ENCODE measurements around the gene GPR75. TPM values are rescaled to one million over a fixed set of nuclear protein-coding genes. Genes with fewer than 3 reads are reported as not detected.

The GPR75 gene
- 10 to 100 TPM in 1 of 4 donors, 1 to 10 TPM in 2, under 1 TPM in 1; 0.80 to 19.6 (median 1.3) TPM for total RNA-seq

- TF ChIP-seq, protein P1, sequence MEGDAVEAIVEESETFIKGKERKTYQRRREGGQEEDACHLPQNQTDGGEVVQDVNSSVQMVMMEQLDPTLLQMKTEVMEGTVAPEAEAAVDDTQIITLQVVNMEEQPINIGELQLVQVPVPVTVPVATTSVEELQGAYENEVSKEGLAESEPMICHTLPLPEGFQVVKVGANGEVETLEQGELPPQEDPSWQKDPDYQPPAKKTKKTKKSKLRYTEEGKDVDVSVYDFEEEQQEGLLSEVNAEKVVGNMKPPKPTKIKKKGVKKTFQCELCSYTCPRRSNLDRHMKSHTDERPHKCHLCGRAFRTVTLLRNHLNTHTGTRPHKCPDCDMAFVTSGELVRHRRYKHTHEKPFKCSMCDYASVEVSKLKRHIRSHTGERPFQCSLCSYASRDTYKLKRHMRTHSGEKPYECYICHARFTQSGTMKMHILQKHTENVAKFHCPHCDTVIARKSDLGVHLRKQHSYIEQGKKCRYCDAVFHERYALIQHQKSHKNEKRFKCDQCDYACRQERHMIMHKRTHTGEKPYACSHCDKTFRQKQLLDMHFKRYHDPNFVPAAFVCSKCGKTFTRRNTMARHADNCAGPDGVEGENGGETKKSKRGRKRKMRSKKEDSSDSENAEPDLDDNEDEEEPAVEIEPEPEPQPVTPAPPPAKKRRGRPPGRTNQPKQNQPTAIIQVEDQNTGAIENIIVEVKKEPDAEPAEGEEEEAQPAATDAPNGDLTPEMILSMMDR (IDR thresholded peaks at IDR 0.05 in 4 of 5, conservative IDR thresholded peaks at IDR 0.05 in 1 of 5), result no peak
- TF ChIP-seq POLR2A (IDR thresholded peaks at IDR 0.05), result no peak
- peaks cover 0 to 15% of the 10 kb centered on the region in 2 donors for H3K36me3 ChIP-seq
- no peak within 1 kb of the TSS for H3K27ac ChIP-seq
- no peaks in the 10 kb centered on the region for H3K9me3 ChIP-seq
- peak within 1 kb of the TSS in 1 of 4 donors; percentile 33 for H3K4me3 ChIP-seq
- peak; percentile 20 to 21 for ATAC-seq
- DNase-seq, result no peak
- H3K4me1 ChIP-seq, result peaks cover 0 to 15% of the 10 kb centered on the region in 2 donors
- in situ Hi-C loops (cut with MboI; ENCODE audit: low sequenced_read_pairs in 4 of 4) (no loop called here), intact Hi-C loops (cut with DNase I; ENCODE audit: low total_unique reads) (no loop called here)
- H3K27me3 ChIP-seq, result no peaks in the 10 kb centered on the region
Measured at GRCh38 chr2:53859206-53860181, at the start of gene GPR75. GPR75 (minus strand) TSS chr2:53859967; CDS start chr2:53854756, 5,211 bp downstream.

- H3K4me3 ChIP-seq, result no peak overlapping the region
- H3K36me3 ChIP-seq, result peaks cover 0 to 75% of the 10 kb centered on the region in 2 donors
- ATAC-seq, result no peak
- intact Hi-C loops (cut with DNase I; ENCODE audit: low total_unique reads), result no loop called here
- no peaks in the 10 kb centered on the region for H3K27me3 ChIP-seq
- DNase-seq, result no peak
- peak overlapping the region in 2 of 4 donors; percentile 28 to 44 for H3K27ac ChIP-seq
- TF ChIP-seq POLR2A (IDR thresholded peaks at IDR 0.05), result no peak
- TF ChIP-seq, protein P1 (IDR thresholded peaks at IDR 0.05 in 4 of 5, conservative IDR thresholded peaks at IDR 0.05 in 1 of 5), result no peak
- in situ Hi-C loops (cut with MboI; ENCODE audit: low sequenced_read_pairs in 4 of 4), result no loop called here
- H3K9me3 ChIP-seq, result no peaks in the 10 kb centered on the region
- peaks cover 0 to 7% of the 10 kb centered on the region in 2 donors for H3K4me1 ChIP-seq
Measured at GRCh38 chr2:53907582-53907981, 47.8 kb upstream of the GPR75 start.

DNA sequence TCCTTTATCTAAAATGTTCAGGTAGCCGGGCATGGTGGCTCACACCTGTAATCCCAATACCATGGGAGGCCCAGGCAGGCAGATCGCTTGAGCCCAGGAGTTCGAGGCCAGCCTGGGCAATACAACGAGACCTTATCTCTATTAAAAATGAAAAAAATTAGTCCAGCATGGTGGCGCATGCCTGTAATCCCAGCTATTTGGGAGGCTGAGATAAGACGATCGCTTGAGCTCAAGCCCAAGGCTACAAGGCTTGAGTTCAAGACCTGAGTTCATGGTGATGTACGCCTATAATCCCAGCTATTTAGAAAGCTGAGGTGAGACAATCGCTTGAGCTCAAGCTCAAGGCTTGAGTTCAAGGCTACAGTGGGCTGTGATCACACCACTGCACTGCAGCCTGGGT, 45.6 kb upstream of the GPR75 start:
- in situ Hi-C loops (cut with MboI; ENCODE audit: low sequenced_read_pairs in 4 of 4), result no loop called here
- ATAC-seq (no peak), DNase-seq (no peak)
- no peak overlapping the region for H3K27ac ChIP-seq
- intact Hi-C loops (cut with DNase I; ENCODE audit: low total_unique reads), result no loop called here
- no peaks in the 10 kb centered on the region for H3K9me3 ChIP-seq
- no peaks in the 10 kb centered on the region for H3K4me1 ChIP-seq
- peaks cover 0 to 95% of the 10 kb centered on the region in 2 donors for H3K36me3 ChIP-seq
- no peaks in the 10 kb centered on the region for H3K27me3 ChIP-seq
- TF ChIP-seq POLR2A (IDR thresholded peaks at IDR 0.05), result no peak
- TF ChIP-seq, protein P1 (IDR thresholded peaks at IDR 0.05 in 4 of 5, conservative IDR thresholded peaks at IDR 0.05 in 1 of 5), result no peak
- H3K4me3 ChIP-seq, result no peak overlapping the region

DNA sequence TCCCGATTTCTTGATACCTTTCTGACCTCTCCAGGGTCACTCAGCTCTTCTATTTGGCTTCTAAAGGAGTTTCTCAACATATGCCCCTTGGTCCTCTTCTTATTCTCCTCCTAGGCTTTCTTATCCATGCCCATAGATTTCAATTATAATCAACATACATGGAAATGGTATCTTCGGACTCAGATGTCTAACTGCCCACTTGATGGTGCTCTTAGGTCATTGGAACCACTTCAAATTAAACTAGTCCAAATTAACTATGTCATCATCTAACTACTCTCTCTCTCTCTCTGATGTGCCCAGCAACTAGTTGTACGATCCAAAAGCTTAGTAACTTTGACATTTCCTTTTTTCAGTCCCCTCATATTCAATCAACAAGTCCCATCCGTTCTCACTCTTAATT, 43.2 kb upstream of the GPR75 start:
- Histone ChIP-seq H3K4me3 (no peak overlapping the region), H3K9me3 (no peaks in the 10 kb centered on the region), H3K27me3 (no peaks in the 10 kb centered on the region), H3K27ac (no peak overlapping the region), H3K4me1 (no peaks in the 10 kb centered on the region), H3K36me3 (peaks cover 0 to 99% of the 10 kb centered on the region in 2 donors)
- intact Hi-C loops (cut with DNase I; ENCODE audit: low total_unique reads) (no loop called here), in situ Hi-C loops (cut with MboI; ENCODE audit: low sequenced_read_pairs in 4 of 4) (no loop called here)
- ATAC-seq (no peak), DNase-seq (no peak)
- TF ChIP-seq, protein P1 (IDR thresholded peaks at IDR 0.05 in 4 of 5, conservative IDR thresholded peaks at IDR 0.05 in 1 of 5), result no peak
- no peak for TF ChIP-seq POLR2A (IDR thresholded peaks at IDR 0.05)

Measured in gastrocnemius medialis (tissue), 4 donors.